Esophagus muscularis mucosa (tissue), 4 donors: ENCODE results near the gene KLHL29.

Experiments
- EP300 ChIP-seq: sonication (generic); formaldehyde crosslinking; IDR thresholded peaks from one replicate; pipeline ENCODE4 v1.6.1; 2017; ENCODE audit warnings: antibody characterized with exemption
- POLR2A ChIP-seq: fragments of 450-650 bp; IDR thresholded peaks from one replicate; pipeline ENCODE4 v1.6.1; 2017; ENCODE audit warnings: antibody characterized with exemption, moderate library complexity, mild to moderate bottlenecking, low read depth
- POLR2AphosphoS5 ChIP-seq, 2 donors: sonication (generic); formaldehyde crosslinking; IDR thresholded peaks; one replicate each; pipeline ENCODE4 v1.6.1; 2017; ENCODE audit warnings: antibody characterized with exemption in 2 of 2
- TF ChIP-seq, protein P1 (sequence below), 3 experiments: fragments of 200-600 bp in 2 of 3; fragments of 450-650 bp in 1 of 3; sonication (generic) in 2 of 3; IDR thresholded peaks; one replicate each; pipeline ENCODE4 v1.5.1; 2017 to 2019; ENCODE audit warnings: antibody characterized with exemption in 3 of 3, mild to moderate bottlenecking in 2 of 3, moderate library complexity in 1 of 3

DNA sequence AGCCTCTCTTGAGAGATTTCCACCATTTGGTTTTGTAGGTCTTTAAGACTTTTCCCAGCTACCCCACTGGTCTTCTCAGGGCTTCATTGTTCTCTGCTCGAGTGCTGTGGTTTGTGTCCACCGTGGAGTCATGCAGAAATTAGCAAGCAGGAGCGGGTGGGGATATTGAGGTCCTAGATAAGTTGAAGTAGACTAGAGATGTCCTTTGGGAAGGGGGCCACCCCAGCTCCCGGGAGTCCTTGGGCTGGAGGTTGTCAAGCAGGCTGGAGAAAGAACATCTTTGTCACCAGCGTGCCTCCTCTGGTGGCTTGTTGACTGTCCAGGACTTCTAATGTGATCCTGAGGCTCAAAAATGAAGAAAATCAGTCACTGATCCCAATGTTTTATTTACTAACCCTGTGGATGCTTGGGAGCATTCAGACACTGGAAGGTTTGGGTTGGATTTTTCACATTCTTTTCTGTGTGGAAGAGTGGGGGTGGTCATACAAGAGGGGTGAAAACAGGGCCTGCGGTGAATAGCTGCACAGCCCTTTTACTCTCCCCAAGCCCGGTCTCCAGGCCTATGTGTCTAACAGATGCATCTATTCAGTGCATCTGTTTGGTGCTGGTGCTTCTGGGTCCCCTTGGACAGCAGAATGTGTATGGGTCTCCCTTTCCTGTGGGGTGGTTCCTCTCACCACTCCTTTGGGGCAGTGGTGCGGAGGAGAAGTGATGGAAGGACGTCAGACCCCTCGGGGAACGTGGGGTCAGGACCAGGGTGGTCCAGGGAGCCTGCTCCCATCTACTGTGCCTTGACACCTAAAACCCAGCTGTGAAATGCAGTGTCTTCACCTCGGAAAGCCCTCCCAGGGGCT, 208.1 kb downstream of the KLHL29 start:
- TF ChIP-seq, protein P1, sequence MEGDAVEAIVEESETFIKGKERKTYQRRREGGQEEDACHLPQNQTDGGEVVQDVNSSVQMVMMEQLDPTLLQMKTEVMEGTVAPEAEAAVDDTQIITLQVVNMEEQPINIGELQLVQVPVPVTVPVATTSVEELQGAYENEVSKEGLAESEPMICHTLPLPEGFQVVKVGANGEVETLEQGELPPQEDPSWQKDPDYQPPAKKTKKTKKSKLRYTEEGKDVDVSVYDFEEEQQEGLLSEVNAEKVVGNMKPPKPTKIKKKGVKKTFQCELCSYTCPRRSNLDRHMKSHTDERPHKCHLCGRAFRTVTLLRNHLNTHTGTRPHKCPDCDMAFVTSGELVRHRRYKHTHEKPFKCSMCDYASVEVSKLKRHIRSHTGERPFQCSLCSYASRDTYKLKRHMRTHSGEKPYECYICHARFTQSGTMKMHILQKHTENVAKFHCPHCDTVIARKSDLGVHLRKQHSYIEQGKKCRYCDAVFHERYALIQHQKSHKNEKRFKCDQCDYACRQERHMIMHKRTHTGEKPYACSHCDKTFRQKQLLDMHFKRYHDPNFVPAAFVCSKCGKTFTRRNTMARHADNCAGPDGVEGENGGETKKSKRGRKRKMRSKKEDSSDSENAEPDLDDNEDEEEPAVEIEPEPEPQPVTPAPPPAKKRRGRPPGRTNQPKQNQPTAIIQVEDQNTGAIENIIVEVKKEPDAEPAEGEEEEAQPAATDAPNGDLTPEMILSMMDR (IDR thresholded peaks at IDR 0.05): no peak
- TF ChIP-seq POLR2A: no peak
- no peak for TF ChIP-seq POLR2AphosphoS5 (IDR thresholded peaks at IDR 0.05)
- no peak for TF ChIP-seq EP300
